NOMO-1 (cell line): ENCODE results near the gene IDI2.
"Not testable (repeated sequence)": the region's sequence is repeated elsewhere in the genome, so short reads cannot be mapped to it uniquely, and the experiment has no call there.

Experiments used
- DNase-seq, 2 experiments: peaks; one replicate each; lab custom pipeline; 2025; ENCODE audit not compliant: unreplicated experiment in 2 of 2; lab: John Stamatoyannopoulos, UW

IDI2 gene

GRCh38 chr10:1009947-1010346, 15.7 kb downstream of the IDI2 start:
- DNase-seq: not testable (repeated sequence)

GRCh38 chr10:1009071-1009494, 16.6 kb downstream of the IDI2 start:
- no peak for DNase-seq

GRCh38 chr10:1007583-1007982, 18.1 kb downstream of the IDI2 start:
- no peak for DNase-seq

GRCh38 chr10:1006573-1006972, 19.1 kb downstream of the IDI2 start:
- no peak for DNase-seq

- DNase-seq: no peak
Measured at GRCh38 chr10:1003884-1004670, 21.6 kb downstream of the IDI2 start.

GRCh38 chr10:1002425-1003006, 23.1 kb downstream of the IDI2 start:
- no peak for DNase-seq

- no peak for DNase-seq
Measured at GRCh38 chr10:997266-998022, 28.2 kb downstream of the IDI2 start.

- DNase-seq: no peak
Measured at GRCh38 chr10:996031-996430, 29.6 kb downstream of the IDI2 start.

- no peak for DNase-seq
Measured at GRCh38 chr10:995559-995926, 30.1 kb downstream of the IDI2 start.

GRCh38 chr10:994836-995558, 30.7 kb downstream of the IDI2 start:
- no peak for DNase-seq

GRCh38 chr10:992871-993270, 32.8 kb downstream of the IDI2 start:
- no peak for DNase-seq

- no peak for DNase-seq
Measured at GRCh38 chr10:992467-992866, 33.2 kb downstream of the IDI2 start.

GRCh38 chr10:990808-991207, 34.9 kb downstream of the IDI2 start:
- DNase-seq: no peak

- no peak for DNase-seq
Measured at GRCh38 chr10:988667-989545, 36.8 kb downstream of the IDI2 start.

GRCh38 chr10:987870-988666, 37.6 kb downstream of the IDI2 start, which contains the start of gene GTPBP4:
Gene GTPBP4 (plus strand): TSS chr10:988434. CDS start chr10:988480, 46 bp downstream.
- peak; percentile 94 to 97 for DNase-seq

GRCh38 chr10:987620-987869, 38.1 kb downstream of the IDI2 start:
- DNase-seq: no peak

GRCh38 chr10:986881-987619, 38.6 kb downstream of the IDI2 start:
- DNase-seq: peak; percentile 20 to 60

GRCh38 chr10:986137-986825, 39.4 kb downstream of the IDI2 start:
- no peak for DNase-seq
